WTC11 (cell line): Measurements from ENCODE around the gene TMEM98. TPM values are rescaled to one million over a fixed set of nuclear protein-coding genes. Genes with fewer than 3 reads are reported as not detected.
A peak's percentile ranks its signal among the peaks of the same experiment; 100 is the strongest.

ENCODE experiments used
- ATAC-seq: fragments of 200-7000 bp; cut with Tn5 transposase; 2 replicates; pipeline ENCODE4 v1.10.0; 2021; ENCODE audit warnings: mild to moderate bottlenecking, moderate library complexity
- CTCF ChIA-PET: fragments of 300-600 bp; sonication (Branson Sonifier 250); formaldehyde crosslinking; loops from one replicate; lab custom pipeline; 2021; ENCODE audit warnings: antibody characterized with exemption; lab: Charles Lee
- POLR2A ChIA-PET: fragments of 350-600 bp; sonication (Branson Sonifier 250); formaldehyde crosslinking; loops from one replicate; lab custom pipeline; 2021; ENCODE audit warnings: antibody characterized with exemption; lab: Charles Lee
- DNase-seq: peaks from one replicate; pipeline ENCODE4 v3.0.0; 2021; ENCODE audit warnings: low spot score
- H3K27ac Mint-ChIP-seq: 2 replicates; pipeline ENCODE4 v1.8.0; 2021; ENCODE audit warnings: mixed read lengths
- H3K27me3 Mint-ChIP-seq: 2 replicates; pipeline ENCODE4 v1.8.0; 2021; ENCODE audit warnings: low read depth, mild to moderate bottlenecking, moderate library complexity, mixed read lengths
- H3K36me3 Mint-ChIP-seq: 2 replicates; pipeline ENCODE4 v1.8.0; 2021; ENCODE audit warnings: mixed read lengths
- H3K4me1 Mint-ChIP-seq: 2 replicates; pipeline ENCODE4 v1.8.0; 2022; ENCODE audit warnings: mixed read lengths
- H3K4me3 Mint-ChIP-seq: 2 replicates; pipeline ENCODE4 v1.8.0; 2021; ENCODE audit warnings: mild to moderate bottlenecking, moderate library complexity, mixed read lengths
- H3K9me3 Mint-ChIP-seq: 2 replicates; pipeline ENCODE4 v1.8.0; 2021; ENCODE audit warnings: mixed read lengths
- AR ChIP-seq: fragments of 250-450 bp; sonication (Bioruptor Pico); IDR thresholded peaks from 2 replicates; pipeline ENCODE4 v1.9.0; 2021; ENCODE audit warnings: mild to moderate bottlenecking
- CBFB ChIP-seq: sonication (generic); formaldehyde crosslinking; IDR thresholded peaks from 2 replicates; pipeline ENCODE4 v1.8.1; 2022; ENCODE audit warnings: mild to moderate bottlenecking, low read depth, missing genetic modification reagents
- E2F1 ChIP-seq: sonication (generic); formaldehyde crosslinking; IDR thresholded peaks from 2 replicates; pipeline ENCODE4 v1.8.0; 2022; ENCODE audit warnings: mild to moderate bottlenecking, missing genetic modification reagents
- GRHL2 ChIP-seq: fragments of 250-450 bp; sonication (Bioruptor Pico); IDR thresholded peaks from 2 replicates; pipeline ENCODE4 v1.8.0; 2022; ENCODE audit warnings: mild to moderate bottlenecking, moderate library complexity; ENCODE audit not compliant: insufficient replicate concordance, severe bottlenecking
- MXD4 ChIP-seq: fragments of 250-450 bp; sonication (Bioruptor Pico); IDR thresholded peaks from 2 replicates; pipeline ENCODE4 v1.8.0; 2021; ENCODE audit warnings: mild to moderate bottlenecking, moderate library complexity, borderline replicate concordance
- NFYB ChIP-seq: sonication (generic); formaldehyde crosslinking; conservative IDR thresholded peaks from 2 replicates; pipeline ENCODE4 v1.8.0; 2022; ENCODE audit warnings: low read depth, missing genetic modification reagents
- NR2C2 ChIP-seq: sonication (generic); formaldehyde crosslinking; IDR thresholded peaks from 2 replicates; pipeline ENCODE4 v1.8.0; 2022; ENCODE audit warnings: mild to moderate bottlenecking, missing genetic modification reagents
- RORB ChIP-seq: fragments of 250-450 bp; sonication (Bioruptor Pico); IDR thresholded peaks from 2 replicates; pipeline ENCODE4 v1.9.0; 2021; ENCODE audit warnings: mild to moderate bottlenecking
- TEAD4 ChIP-seq: sonication (generic); formaldehyde crosslinking; IDR thresholded peaks from 2 replicates; pipeline ENCODE4 v1.8.0; 2022; ENCODE audit warnings: mild to moderate bottlenecking, missing genetic modification reagents
- ZNF121 ChIP-seq: sonication (generic); formaldehyde crosslinking; IDR thresholded peaks from 2 replicates; pipeline ENCODE4 v1.8.0; 2023; ENCODE audit warnings: missing genetic modification reagents
- ZNF219 ChIP-seq: sonication (generic); formaldehyde crosslinking; IDR thresholded peaks from 2 replicates; pipeline ENCODE4 v1.8.0; 2023; ENCODE audit warnings: missing genetic modification reagents, mild to moderate bottlenecking, borderline replicate concordance
- ZNF281 ChIP-seq: sonication (generic); formaldehyde crosslinking; IDR thresholded peaks from 2 replicates; pipeline ENCODE4 v1.8.0; 2023; ENCODE audit warnings: mild to moderate bottlenecking, missing genetic modification reagents
- ZNF317 ChIP-seq: sonication (generic); formaldehyde crosslinking; IDR thresholded peaks from 2 replicates; pipeline ENCODE4 v1.8.1; 2023; ENCODE audit warnings: low read depth, mild to moderate bottlenecking, moderate library complexity, missing genetic modification reagents, borderline replicate concordance
- ZNF416 ChIP-seq: fragments of 250-450 bp; sonication (Bioruptor Pico); IDR thresholded peaks from 2 replicates; pipeline ENCODE4 v1.9.0; 2021; ENCODE audit warnings: mild to moderate bottlenecking, inconsistent platforms
- ZNF532 ChIP-seq: fragments of 250-450 bp; sonication (Bioruptor Pico); IDR thresholded peaks from 2 replicates; pipeline ENCODE4 v1.9.0; 2021; ENCODE audit warnings: mild to moderate bottlenecking, borderline replicate concordance
- ZNF671 ChIP-seq: fragments of 250-450 bp; sonication (Bioruptor Pico); IDR thresholded peaks from 2 replicates; pipeline ENCODE4 v1.8.0; 2021; ENCODE audit warnings: mild to moderate bottlenecking
- ZSCAN18 ChIP-seq: fragments of 250-450 bp; sonication (Bioruptor Pico); IDR thresholded peaks from 2 replicates; pipeline ENCODE4 v2.1.2; 2022; ENCODE audit warnings: mild to moderate bottlenecking, moderate library complexity
- total RNA-seq: library from RNA; stranded (reverse); gene quantifications from 3 replicates; pipeline ENCODE4 v1.2.3, GENCODE V29; 2021

Gene TMEM98
- total RNA-seq, 1 experiment from 2014 or later = 70.3 TPM

- no peak overlapping the region for H3K27ac Mint-ChIP-seq
- no peak for TF ChIP-seq ZSCAN18 (CRISPR knock-in tag)
- no peak for TF ChIP-seq NR2C2 (CRISPR knock-in tag)
- no peak for TF ChIP-seq RORB (CRISPR knock-in tag)
- TF ChIP-seq E2F1 (CRISPR knock-in tag) = no peak
- TF ChIP-seq MXD4 = no peak
- no peak for TF ChIP-seq ZNF281 (CRISPR knock-in tag)
- TF ChIP-seq ZNF671 (CRISPR knock-in tag) = no peak
- no peak for TF ChIP-seq CBFB
- no peak overlapping the region for H3K4me3 Mint-ChIP-seq
- CTCF ChIA-PET = interaction anchor here (1.4 to 4.3 kb wide), 3 partner anchors 16 to 97 kb away, joined by 3 to 119 read pairs (median 22); a partner anchor contains a TSS
- H3K36me3 Mint-ChIP-seq = no peaks in the 10 kb centered on the region
- POLR2A ChIA-PET = no interaction called here
- DNase-seq (no peak), ATAC-seq (no peak)
- H3K9me3 Mint-ChIP-seq = no peaks in the 10 kb centered on the region
- peaks cover 2% of the 10 kb centered on the region; the same call in 1 of the 2 replicates for H3K27me3 Mint-ChIP-seq
- peaks cover 16% of the 10 kb centered on the region for H3K4me1 Mint-ChIP-seq
Measured at GRCh38 chr17:32879134-32879533, 48.8 kb upstream of the TMEM98 start.

GRCh38 chr17:32880671-32881453 is 47.1 kb upstream of the TMEM98 start:
- H3K36me3 Mint-ChIP-seq = no peaks in the 10 kb centered on the region
- H3K4me3 Mint-ChIP-seq = no peak overlapping the region
- no peak for TF ChIP-seq E2F1 (CRISPR knock-in tag)
- TF ChIP-seq ZNF317 (CRISPR knock-in tag) = 0 out of 2 replicates have a peak, but pooled peaks have one; percentile 27
- no peak overlapping the region for H3K27ac Mint-ChIP-seq
- ChIA-PET POLR2A (no interaction called here), CTCF (interaction anchor here (0.7 to 1.4 kb wide), 5 partner anchors 14 to 98 kb away, joined by 3 to 4 read pairs (median 4); no protein-coding TSS in a partner anchor)
- peaks cover 9% of the 10 kb centered on the region for H3K4me1 Mint-ChIP-seq
- DNase-seq = no peak
- ATAC-seq = no peak
- peaks cover 2% of the 10 kb centered on the region for H3K27me3 Mint-ChIP-seq
- peaks cover 5% of the 10 kb centered on the region; the same call in 1 of the 2 replicates for H3K9me3 Mint-ChIP-seq

GRCh38 chr17:32882029-32882428 is 45.9 kb upstream of the TMEM98 start:
- CTCF ChIA-PET = interaction anchor here (0.6 to 1.7 kb wide), 2 partner anchors 38 to 55 kb away, joined by 5 to 6 read pairs; no protein-coding TSS in a partner anchor
- Mint-ChIP-seq H3K27me3 (peaks cover 2% of the 10 kb centered on the region), H3K4me1 (peaks cover 12% of the 10 kb centered on the region), H3K36me3 (peaks cover 4% of the 10 kb centered on the region; the same call in 1 of the 2 replicates), H3K27ac (no peak overlapping the region), H3K9me3 (peaks cover 9% of the 10 kb centered on the region), H3K4me3 (no peak overlapping the region)
- ATAC-seq = no peak
- DNase-seq = no peak
- POLR2A ChIA-PET = no interaction called here
- TF ChIP-seq GRHL2 (CRISPR knock-in tag) (no peak), TEAD4 (no peak), ZNF416 (CRISPR knock-in tag) (no peak), ZNF121 (CRISPR knock-in tag) (no peak), NFYB (CRISPR knock-in tag) (no peak), ZNF219 (CRISPR knock-in tag) (no peak), AR (CRISPR knock-in tag) (no peak), ZNF532 (CRISPR knock-in tag) (no peak)
